DND-41 (cell line): Measurements from ENCODE around the gene HOXA3.

Experiments used
- CTCF ChIP-seq: IDR thresholded peaks from 2 replicates; pipeline ENCODE4 v1.5.1; 2012; ENCODE audit warnings: borderline replicate concordance, low read length, moderate library complexity, mild to moderate bottlenecking; ENCODE audit not compliant: poor library complexity, severe bottlenecking; ENCODE audit errors: extremely low read depth
- EZH2 ChIP-seq: IDR thresholded peaks from 3 replicates; pipeline ENCODE4 v1.6.1; 2012; ENCODE audit warnings: borderline replicate concordance, low read depth, mild to moderate bottlenecking, moderate library complexity, low read length, inconsistent platforms; ENCODE audit not compliant: severe bottlenecking

- peak; percentile 98 for TF ChIP-seq CTCF
- TF ChIP-seq EZH2: no peak
Observed at GRCh38 chr7:27160546-27161213, 8.3 kb upstream of the HOXA3 start.
